ENCODE measurements around the gene TRABD.

DNA sequence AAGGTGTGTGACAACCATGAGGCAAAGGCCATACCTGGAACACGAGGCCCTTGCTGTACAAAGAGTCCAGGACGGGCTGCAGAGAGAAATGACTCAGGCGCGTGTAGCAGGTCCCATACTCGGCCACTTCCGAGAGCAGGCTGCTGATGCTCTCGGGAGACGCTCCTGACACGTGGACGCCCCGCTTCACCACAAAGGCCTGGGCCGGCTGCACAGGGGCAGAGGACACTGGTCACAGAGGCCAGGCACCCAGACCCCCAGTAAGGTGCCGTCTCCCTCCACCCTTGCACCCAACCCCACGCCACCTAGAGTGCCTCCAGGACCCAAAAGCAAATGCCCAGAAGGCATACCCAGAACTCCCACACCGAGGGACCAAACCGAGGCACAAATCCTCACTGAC lies 43.7 kb downstream of the TRABD start:
- no peak for TF ChIP-seq POLR2AphosphoS5 (IDR thresholded peaks at IDR 0.05; ENCODE audit: low read depth, low read length)
- TF ChIP-seq REST (IDR thresholded peaks at IDR 0.05; ENCODE audit: insufficient read depth in 1 of 2, low read depth in 2 of 2, low read length in 2 of 2) = no peak
